Caki2 (cell line): ENCODE data around the gene SH2D3C. TPM values are rescaled to one million over a fixed set of nuclear protein-coding genes. Genes with fewer than 3 reads are reported as not detected.
"Not testable (repeated sequence)": the region's sequence is repeated elsewhere in the genome, so short reads cannot be mapped to it uniquely, and the experiment has no call there.

ENCODE experiments used
- DNase-seq: peaks from one replicate; pipeline ENCODE4 v3.0.0-alpha.2; 2015; ENCODE audit warnings: low read depth
- in situ Hi-C: cut with HindIII; loops from 2 replicates; pipeline ENCODE4 v1.10.0; 2016; ENCODE audit warnings: low sequenced_read_pairs, low pct_unique_long_range_greater_than_20kb, mixed read lengths
- total RNA-seq: library from RNA; depleted of rRNA; stranded (reverse); fragments of >200 nt; shearing (Covaris generic); gene quantifications from 2 replicates; pipeline ENCODE4 v1.2.3, GENCODE V29; 2014; ENCODE audit warnings: low replicate concordance

SH2D3C gene
- total RNA-seq, 1 experiment from 2014 or later = not detected

- in situ Hi-C loops = no loop called here
- no peak for DNase-seq
These were observed 5.2 kb downstream of the SH2D3C start for GRCh38 chr9:127773272-127773671.

- in situ Hi-C loops = no loop called here
- DNase-seq = no peak
These were observed 5.9 kb downstream of the SH2D3C start for GRCh38 chr9:127772603-127773002.

- no peak for DNase-seq
- in situ Hi-C loops = no loop called here
These were observed 6.8 kb downstream of the SH2D3C start for GRCh38 chr9:127771570-127772189.

GRCh38 chr9:127770905-127771569 lies 7.4 kb downstream of the SH2D3C start:
- in situ Hi-C loops = no loop called here

GRCh38 chr9:127770583-127770904 lies 7.9 kb downstream of the SH2D3C start:
- no peak for DNase-seq
- in situ Hi-C loops = no loop called here

More at GRCh38 chr9:127770905-127771569, 7.4 kb downstream of the SH2D3C start:
- peak; percentile 97 for DNase-seq

GRCh38 chr9:127769929-127770582 lies 8.4 kb downstream of the SH2D3C start:
- DNase-seq = no peak
- in situ Hi-C loops = no loop called here

GRCh38 chr9:127769101-127769500 lies 9.4 kb downstream of the SH2D3C start:
- no peak for DNase-seq
- in situ Hi-C loops = no loop called here

GRCh38 chr9:127768698-127769097 lies 9.8 kb downstream of the SH2D3C start:
- in situ Hi-C loops = no loop called here
- no peak for DNase-seq

GRCh38 chr9:127767909-127768331 lies 10.5 kb downstream of the SH2D3C start:
- DNase-seq = no peak
- in situ Hi-C loops = no loop called here

- in situ Hi-C loops = no loop called here
- no peak for DNase-seq
These were observed 11.1 kb downstream of the SH2D3C start for GRCh38 chr9:127767410-127767809.

GRCh38 chr9:127765418-127765817 lies 13.0 kb downstream of the SH2D3C start:
- in situ Hi-C loops = no loop called here
- DNase-seq = no peak

- no peak for DNase-seq
These were observed 14.5 kb downstream of the SH2D3C start for GRCh38 chr9:127763918-127764384.

GRCh38 chr9:127762111-127762676 lies 16.3 kb downstream of the SH2D3C start:
- in situ Hi-C loops = no loop called here
- no peak for DNase-seq

More at GRCh38 chr9:127763918-127764384, 14.5 kb downstream of the SH2D3C start:
- in situ Hi-C loops = no loop called here

GRCh38 chr9:127761491-127761956 lies 16.9 kb downstream of the SH2D3C start:
- no peak for DNase-seq
- in situ Hi-C loops = no loop called here

GRCh38 chr9:127761061-127761460 lies 17.4 kb downstream of the SH2D3C start:
- DNase-seq = no peak
- in situ Hi-C loops = no loop called here

GRCh38 chr9:127758843-127759242 lies 19.6 kb downstream of the SH2D3C start:
- in situ Hi-C loops = no loop called here
- no peak for DNase-seq

- DNase-seq, in situ Hi-C loops: not testable (repeated sequence)
These were observed 21.7 kb downstream of the SH2D3C start for GRCh38 chr9:127756776-127757175.

GRCh38 chr9:127756233-127756632 lies 22.2 kb downstream of the SH2D3C start:
- in situ Hi-C loops = no loop called here
- DNase-seq = no peak
